Uterus (tissue), 4 donors: ENCODE data around the gene SLC38A11. TPM values are rescaled to one million over a fixed set of nuclear protein-coding genes. Genes with fewer than 3 reads are reported as not detected.

Experiments
- DNase-seq, 2 donors: peaks; one replicate each; pipeline ENCODE4 v3.0.0-alpha.2; 2019 to 2020
- H3K27ac ChIP-seq, 2 donors: fragments of 200-600 bp; sonication (generic); 1 replicate in 1 of 2; 2 replicates in 1 of 2; pipeline ENCODE4 v1.5.1; 2016 to 2018
- H3K27me3 ChIP-seq, 2 donors: fragments of 200-600 bp; sonication (generic); one replicate each; pipeline ENCODE4 v1.5.1; 2018 to 2019; ENCODE audit warnings: control low read depth in 1 of 2
- H3K36me3 ChIP-seq, 2 donors: fragments of 200-600 bp; sonication (generic); one replicate each; pipeline ENCODE4 v1.5.1; 2019; ENCODE audit warnings: control low read depth in 1 of 2
- H3K4me1 ChIP-seq, 2 donors: fragments of 200-600 bp; sonication (generic); one replicate each; pipeline ENCODE4 v1.5.1; 2018 to 2019; ENCODE audit warnings: control low read depth in 1 of 2
- H3K4me3 ChIP-seq, 2 donors: fragments of 200-600 bp; sonication (generic); 1 replicate in 1 of 2; 2 replicates in 1 of 2; pipeline ENCODE4 v1.5.1; 2018 to 2019; ENCODE audit warnings: mild to moderate bottlenecking in 1 of 2
- H3K9me3 ChIP-seq, 2 donors: fragments of 200-600 bp; sonication (generic); one replicate each; pipeline ENCODE4 v1.5.1; 2019; ENCODE audit warnings: control low read depth in 1 of 2
- CTCF ChIP-seq, 4 experiments: fragments of 200-600 bp in 2 of 4; fragments of 450-650 bp in 2 of 4; sonication (generic) in 2 of 4; IDR thresholded peaks; one replicate each; pipeline ENCODE4 v1.5.1; 2016 to 2019; ENCODE audit warnings: antibody characterized with exemption in 4 of 4, mild to moderate bottlenecking in 2 of 4, moderate library complexity in 1 of 4
- POLR2A ChIP-seq, 2 donors: fragments of 450-650 bp; IDR thresholded peaks; one replicate each; pipeline ENCODE4 v1.6.1; 2016; ENCODE audit warnings: antibody characterized with exemption in 2 of 2, mild to moderate bottlenecking in 1 of 2, moderate library complexity in 1 of 2
- intact Hi-C: fragments of 100-400 bp; cut with DNase I; formaldehyde crosslinking; loops from one replicate; pipeline ENCODE4 v1.15.1; 2023; ENCODE audit warnings: low total_unique reads
- total RNA-seq, 4 donors: library from RNA; depleted of rRNA in 3 of 4; stranded (reverse); fragments of >200 nt in 3 of 4; gene quantifications; one replicate each; pipeline versions ENCODE4 v1.1.0 to v1.2.4, GENCODE V29; 2014 to 2023
- donor health status: DM: yes; HTN: yes; CAD: no.

Gene SLC38A11
- total RNA-seq, 4 donors from 2014 or later, result under 0.01 to 3.2 (median 1.3) TPM

GRCh38 chr2:164903951-164904350 lies 51.4 kb downstream of the SLC38A11 start:
- intact Hi-C loops, result no loop called here
- DNase-seq, result no peak
- Histone ChIP-seq H3K27ac (no peak overlapping the region), H3K9me3 (no peaks in the 10 kb centered on the region), H3K36me3 (no peaks in the 10 kb centered on the region), H3K4me1 (no peaks in the 10 kb centered on the region), H3K4me3 (no peak overlapping the region), H3K27me3 (no peaks in the 10 kb centered on the region)
- TF ChIP-seq CTCF (IDR thresholded peaks at IDR 0.05), result no peak
- no peak for TF ChIP-seq POLR2A (IDR thresholded peaks at IDR 0.05)

- DNase-seq, result no peak
- Histone ChIP-seq H3K4me3 (no peak overlapping the region), H3K4me1 (no peaks in the 10 kb centered on the region), H3K9me3 (no peaks in the 10 kb centered on the region), H3K27ac (no peak overlapping the region), H3K27me3 (no peaks in the 10 kb centered on the region), H3K36me3 (no peaks in the 10 kb centered on the region)
- intact Hi-C loops, result no loop called here
- TF ChIP-seq POLR2A (IDR thresholded peaks at IDR 0.05), result no peak
- no peak for TF ChIP-seq CTCF (IDR thresholded peaks at IDR 0.05)
Observed at GRCh38 chr2:164903204-164903603, 52.1 kb downstream of the SLC38A11 start.

DNA sequence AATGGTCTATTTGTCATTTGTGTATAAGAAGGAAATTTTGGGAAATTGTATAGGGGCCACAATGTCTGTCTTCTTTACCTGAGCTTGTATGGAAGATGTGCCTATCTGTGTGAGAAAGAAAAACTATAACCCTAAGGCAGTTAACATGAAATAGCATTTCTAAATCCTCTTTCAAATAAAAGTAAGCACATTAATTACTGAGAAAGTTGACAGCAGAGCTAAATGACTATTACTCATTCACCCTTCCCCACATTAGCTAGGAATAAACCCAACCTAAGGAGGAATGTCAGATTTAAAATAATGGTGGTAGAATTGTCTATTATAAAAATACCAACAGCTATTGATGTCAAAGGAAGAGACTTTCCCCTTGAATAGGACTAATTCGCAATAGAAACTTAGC lies 56.2 kb downstream of the SLC38A11 start:
- Histone ChIP-seq H3K9me3 (no peaks in the 10 kb centered on the region), H3K27me3 (no peaks in the 10 kb centered on the region), H3K4me1 (no peaks in the 10 kb centered on the region), H3K4me3 (no peak overlapping the region), H3K36me3 (no peaks in the 10 kb centered on the region), H3K27ac (no peak overlapping the region)
- no peak for DNase-seq
- TF ChIP-seq CTCF (IDR thresholded peaks at IDR 0.05) (no peak), POLR2A (IDR thresholded peaks at IDR 0.05) (no peak)
- intact Hi-C loops, result no loop called here

GRCh38 chr2:164898475-164898874 lies 56.9 kb downstream of the SLC38A11 start:
- H3K4me3 ChIP-seq, result no peak overlapping the region
- TF ChIP-seq CTCF (IDR thresholded peaks at IDR 0.05) (no peak), POLR2A (IDR thresholded peaks at IDR 0.05) (no peak)
- no peaks in the 10 kb centered on the region for H3K36me3 ChIP-seq
- no peaks in the 10 kb centered on the region for H3K27me3 ChIP-seq
- no peak overlapping the region for H3K27ac ChIP-seq
- no peaks in the 10 kb centered on the region for H3K4me1 ChIP-seq
- H3K9me3 ChIP-seq, result no peaks in the 10 kb centered on the region
- intact Hi-C loops, result no loop called here
- no peak for DNase-seq

DNA sequence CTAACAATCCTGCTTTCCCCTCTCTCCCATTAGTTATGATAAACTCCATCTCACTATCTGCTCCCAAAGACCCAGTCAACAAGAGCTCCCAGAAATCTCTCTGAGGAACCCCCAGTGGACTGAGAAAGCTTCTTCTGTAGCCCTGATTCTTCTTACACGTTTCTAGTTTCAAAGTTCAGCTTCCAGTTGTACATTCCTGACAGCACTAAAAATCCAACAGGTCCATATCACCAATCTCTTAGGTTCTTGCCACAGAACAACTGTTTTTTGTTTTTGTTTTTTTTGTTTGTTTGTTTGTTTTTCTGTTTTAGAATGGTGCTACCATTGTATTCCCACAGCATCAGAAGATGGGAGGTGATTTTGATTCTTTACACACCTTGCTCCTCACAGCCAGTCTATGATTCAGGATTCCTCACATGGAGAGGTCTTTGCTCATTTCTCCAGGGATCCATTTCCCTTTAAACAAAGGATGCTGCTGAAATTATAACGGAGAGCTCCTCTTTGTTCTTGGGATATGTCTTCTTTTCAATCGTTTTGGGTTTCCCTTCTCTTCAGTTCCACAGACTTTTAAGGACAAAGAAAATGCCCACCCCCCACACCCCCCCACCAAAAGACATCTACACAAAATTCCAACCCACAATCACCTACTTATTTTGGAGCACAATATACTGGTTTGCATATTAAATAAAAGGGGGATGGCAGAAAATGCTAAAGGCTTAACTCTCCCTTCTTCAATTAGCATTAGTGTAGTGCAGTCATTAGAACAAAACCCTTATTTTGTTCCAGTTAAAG lies 57.7 kb downstream of the SLC38A11 start:
- no peak overlapping the region for H3K4me3 ChIP-seq
- no peak overlapping the region for H3K27ac ChIP-seq
- TF ChIP-seq CTCF (IDR thresholded peaks at IDR 0.05) (no peak), POLR2A (IDR thresholded peaks at IDR 0.05) (no peak)
- H3K27me3 ChIP-seq, result no peaks in the 10 kb centered on the region
- no peaks in the 10 kb centered on the region for H3K4me1 ChIP-seq
- no peaks in the 10 kb centered on the region for H3K36me3 ChIP-seq
- H3K9me3 ChIP-seq, result no peaks in the 10 kb centered on the region
- intact Hi-C loops, result no loop called here
- DNase-seq, result no peak
